Uterus (tissue), 2 donors: ENCODE data around the gene PRR30.

Experiments used
- POLR2A ChIP-seq, 2 donors: fragments of 450-650 bp; IDR thresholded peaks; one replicate each; pipeline ENCODE4 v1.6.1; 2016; ENCODE audit warnings: antibody characterized with exemption in 2 of 2, mild to moderate bottlenecking in 1 of 2, moderate library complexity in 1 of 2
- TF ChIP-seq, protein P1 (sequence below), 4 experiments: fragments of 200-600 bp in 2 of 4; fragments of 450-650 bp in 2 of 4; sonication (generic) in 2 of 4; IDR thresholded peaks; one replicate each; pipeline ENCODE4 v1.5.1; 2016 to 2019; ENCODE audit warnings: antibody characterized with exemption in 4 of 4, mild to moderate bottlenecking in 2 of 4, moderate library complexity in 1 of 4

DNA sequence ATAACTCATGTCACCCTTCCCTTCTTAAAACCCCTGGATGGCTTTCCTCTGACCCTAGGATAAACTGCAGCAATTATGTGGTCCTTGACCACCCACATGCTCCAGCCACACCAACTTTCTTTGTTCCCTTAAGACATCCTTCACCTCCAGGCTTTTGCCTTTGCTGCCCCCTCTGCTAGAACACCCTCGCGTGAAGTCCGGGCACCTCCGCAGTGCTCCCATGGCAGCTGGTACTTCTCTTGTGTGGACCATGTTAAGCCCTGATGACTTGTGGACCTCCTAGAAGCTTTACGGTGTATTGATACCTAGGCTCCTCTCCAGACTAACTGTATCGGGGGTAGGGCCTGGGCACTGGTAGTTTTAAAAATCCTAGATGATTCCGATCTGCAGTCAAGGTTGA lies 16.4 kb downstream of the PRR30 start:
- TF ChIP-seq, protein P1, sequence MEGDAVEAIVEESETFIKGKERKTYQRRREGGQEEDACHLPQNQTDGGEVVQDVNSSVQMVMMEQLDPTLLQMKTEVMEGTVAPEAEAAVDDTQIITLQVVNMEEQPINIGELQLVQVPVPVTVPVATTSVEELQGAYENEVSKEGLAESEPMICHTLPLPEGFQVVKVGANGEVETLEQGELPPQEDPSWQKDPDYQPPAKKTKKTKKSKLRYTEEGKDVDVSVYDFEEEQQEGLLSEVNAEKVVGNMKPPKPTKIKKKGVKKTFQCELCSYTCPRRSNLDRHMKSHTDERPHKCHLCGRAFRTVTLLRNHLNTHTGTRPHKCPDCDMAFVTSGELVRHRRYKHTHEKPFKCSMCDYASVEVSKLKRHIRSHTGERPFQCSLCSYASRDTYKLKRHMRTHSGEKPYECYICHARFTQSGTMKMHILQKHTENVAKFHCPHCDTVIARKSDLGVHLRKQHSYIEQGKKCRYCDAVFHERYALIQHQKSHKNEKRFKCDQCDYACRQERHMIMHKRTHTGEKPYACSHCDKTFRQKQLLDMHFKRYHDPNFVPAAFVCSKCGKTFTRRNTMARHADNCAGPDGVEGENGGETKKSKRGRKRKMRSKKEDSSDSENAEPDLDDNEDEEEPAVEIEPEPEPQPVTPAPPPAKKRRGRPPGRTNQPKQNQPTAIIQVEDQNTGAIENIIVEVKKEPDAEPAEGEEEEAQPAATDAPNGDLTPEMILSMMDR (IDR thresholded peaks at IDR 0.05) = no peak
- TF ChIP-seq POLR2A (IDR thresholded peaks at IDR 0.05) = no peak
